Cardiac muscle cell (in vitro differentiated cells and primary cell): ENCODE data around the gene KLHL40. TPM values are rescaled to one million over a fixed set of nuclear protein-coding genes. Genes with fewer than 3 reads are reported as not detected.

ENCODE experiments used
- DNase-seq, 2 donors: peaks; one replicate each; pipeline versions ENCODE4 v3.0.0 to v3.0.0-alpha.2; 2010 to 2017; ENCODE audit warnings: low read depth in 1 of 2, low spot score in 1 of 2
- H3K27ac ChIP-seq: fragments of 200-600 bp; sonication (generic); 2 replicates; pipeline ENCODE4 v1.5.1; 2016
- H3K27me3 ChIP-seq: fragments of 200-600 bp; sonication (generic); 2 replicates; pipeline ENCODE4 v1.6.0; 2016; ENCODE audit warnings: control low read depth
- H3K36me3 ChIP-seq: fragments of 200-600 bp; sonication (generic); 2 replicates; pipeline ENCODE4 v1.5.1; 2016; ENCODE audit warnings: control low read depth
- H3K4me1 ChIP-seq: fragments of 200-600 bp; sonication (generic); 2 replicates; pipeline ENCODE4 v1.8.1; 2017; ENCODE audit warnings: low read depth, mild to moderate bottlenecking, mixed run types
- H3K4me3 ChIP-seq: fragments of 200-600 bp; sonication (generic); 2 replicates; pipeline ENCODE4 v1.5.1; 2016; ENCODE audit warnings: mild to moderate bottlenecking
- H3K9me3 ChIP-seq: fragments of 200-600 bp; sonication (generic); 2 replicates; pipeline ENCODE4 v1.5.1; 2017; ENCODE audit warnings: low read depth, mild to moderate bottlenecking, control low read depth
- CTCF ChIP-seq: IDR thresholded peaks from 2 replicates; pipeline ENCODE4 v1.5.1; 2012; ENCODE audit warnings: low read depth, mild to moderate bottlenecking, low read length
- polyA plus RNA-seq: library from polyadenylated mRNA; unstranded; fragments of >200 nt; fragmentation: Nextera tagmentation; extraction: Ambion mirVana; gene quantifications from 2 replicates; pipeline ENCODE4 v1.2.1, GENCODE V29; 2016
- total RNA-seq: library from RNA; depleted of rRNA; stranded (reverse); fragments of >200 nt; gene quantifications from 2 replicates; pipeline ENCODE4 v1.2.3, GENCODE V29; 2016

The KLHL40 gene
- total and polyA plus RNA-seq, 2 experiments from 2014 or later = 0.39 to 0.66 TPM

GRCh38 chr3:42658771-42659390, 26.5 kb upstream of the KLHL40 start:
- Histone ChIP-seq H3K27ac (no peak overlapping the region), H3K4me3 (no peak overlapping the region), H3K36me3 (peaks cover 4% of the 10 kb centered on the region), H3K27me3 (no peaks in the 10 kb centered on the region), H3K9me3 (no peaks in the 10 kb centered on the region), H3K4me1 (no peaks in the 10 kb centered on the region)
- no peak for DNase-seq
- TF ChIP-seq CTCF = no peak

- Histone ChIP-seq H3K4me3 (no peak overlapping the region), H3K9me3 (no peaks in the 10 kb centered on the region), H3K27me3 (no peaks in the 10 kb centered on the region), H3K27ac (no peak overlapping the region), H3K36me3 (peaks cover 4% of the 10 kb centered on the region), H3K4me1 (no peaks in the 10 kb centered on the region)
- DNase-seq = no peak
- no peak for TF ChIP-seq CTCF
These were observed 25.7 kb upstream of the KLHL40 start for GRCh38 chr3:42659451-42660130.

GRCh38 chr3:42660131-42660715, 25.1 kb upstream of the KLHL40 start:
- DNase-seq = no peak
- H3K4me1 ChIP-seq = no peaks in the 10 kb centered on the region

GRCh38 chr3:42660898-42661297, 24.4 kb upstream of the KLHL40 start:
- H3K27me3 ChIP-seq = no peaks in the 10 kb centered on the region
- H3K9me3 ChIP-seq = no peaks in the 10 kb centered on the region
- H3K4me1 ChIP-seq = peaks cover 1% of the 10 kb centered on the region
- DNase-seq = no peak
- TF ChIP-seq CTCF = no peak
- peaks cover 4% of the 10 kb centered on the region for H3K36me3 ChIP-seq
- H3K27ac ChIP-seq = no peak overlapping the region
- no peak overlapping the region for H3K4me3 ChIP-seq

More at GRCh38 chr3:42660131-42660715, 25.1 kb upstream of the KLHL40 start:
- Histone ChIP-seq H3K36me3 (peaks cover 4% of the 10 kb centered on the region), H3K27ac (no peak overlapping the region), H3K9me3 (no peaks in the 10 kb centered on the region), H3K27me3 (no peaks in the 10 kb centered on the region), H3K4me3 (no peak overlapping the region)
- TF ChIP-seq CTCF = no peak

- no peak for DNase-seq
- peaks cover 8% of the 10 kb centered on the region for H3K4me1 ChIP-seq
- peaks cover 4% of the 10 kb centered on the region for H3K36me3 ChIP-seq
- no peak overlapping the region for H3K27ac ChIP-seq
- no peak overlapping the region for H3K4me3 ChIP-seq
- no peak for TF ChIP-seq CTCF
- H3K9me3 ChIP-seq = no peaks in the 10 kb centered on the region
- no peaks in the 10 kb centered on the region for H3K27me3 ChIP-seq
These were observed 23.7 kb upstream of the KLHL40 start for GRCh38 chr3:42661593-42662022.
